Measurements from ENCODE around the gene SCAPER.

DNA sequence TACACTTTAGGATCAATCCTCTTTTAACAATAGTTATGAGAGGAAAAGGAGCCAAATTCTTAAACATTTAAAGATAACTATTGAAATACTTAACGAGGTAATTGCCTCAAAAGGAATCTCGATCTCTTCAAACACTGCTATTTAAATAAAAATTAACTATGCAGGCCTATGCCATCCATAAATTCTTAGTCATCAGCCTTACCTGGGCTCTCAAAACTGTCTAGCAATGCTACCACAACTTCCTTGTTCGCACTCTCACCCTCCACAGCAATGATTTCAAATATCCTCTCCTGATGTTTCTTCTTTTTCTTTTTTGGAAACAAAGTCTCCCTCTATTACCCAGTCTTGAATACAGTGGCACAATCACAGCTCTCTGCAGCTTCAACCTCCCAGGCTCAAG, 606.2 kb downstream of the SCAPER start:
- TF ChIP-seq, protein P1, sequence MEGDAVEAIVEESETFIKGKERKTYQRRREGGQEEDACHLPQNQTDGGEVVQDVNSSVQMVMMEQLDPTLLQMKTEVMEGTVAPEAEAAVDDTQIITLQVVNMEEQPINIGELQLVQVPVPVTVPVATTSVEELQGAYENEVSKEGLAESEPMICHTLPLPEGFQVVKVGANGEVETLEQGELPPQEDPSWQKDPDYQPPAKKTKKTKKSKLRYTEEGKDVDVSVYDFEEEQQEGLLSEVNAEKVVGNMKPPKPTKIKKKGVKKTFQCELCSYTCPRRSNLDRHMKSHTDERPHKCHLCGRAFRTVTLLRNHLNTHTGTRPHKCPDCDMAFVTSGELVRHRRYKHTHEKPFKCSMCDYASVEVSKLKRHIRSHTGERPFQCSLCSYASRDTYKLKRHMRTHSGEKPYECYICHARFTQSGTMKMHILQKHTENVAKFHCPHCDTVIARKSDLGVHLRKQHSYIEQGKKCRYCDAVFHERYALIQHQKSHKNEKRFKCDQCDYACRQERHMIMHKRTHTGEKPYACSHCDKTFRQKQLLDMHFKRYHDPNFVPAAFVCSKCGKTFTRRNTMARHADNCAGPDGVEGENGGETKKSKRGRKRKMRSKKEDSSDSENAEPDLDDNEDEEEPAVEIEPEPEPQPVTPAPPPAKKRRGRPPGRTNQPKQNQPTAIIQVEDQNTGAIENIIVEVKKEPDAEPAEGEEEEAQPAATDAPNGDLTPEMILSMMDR (IDR thresholded peaks at IDR 0.05), result no peak
- TF ChIP-seq TCF7L2 (IDR thresholded peaks at IDR 0.05; ENCODE audit: low read depth, low read length), result no peak
